Suppressor macrophage treated with lipopolysaccharide for 1 hour (primary cell): ENCODE measurements around the gene ZNF532.
"Not testable (repeated sequence)": the region's sequence is repeated elsewhere in the genome, so short reads cannot be mapped to it uniquely, and the experiment has no call there.

ENCODE experiments used
- DNase-seq, 3 donors: peaks; one replicate each; pipeline ENCODE4 v3.0.0-alpha.2; 2020 to 2022

Gene ZNF532, protein sequence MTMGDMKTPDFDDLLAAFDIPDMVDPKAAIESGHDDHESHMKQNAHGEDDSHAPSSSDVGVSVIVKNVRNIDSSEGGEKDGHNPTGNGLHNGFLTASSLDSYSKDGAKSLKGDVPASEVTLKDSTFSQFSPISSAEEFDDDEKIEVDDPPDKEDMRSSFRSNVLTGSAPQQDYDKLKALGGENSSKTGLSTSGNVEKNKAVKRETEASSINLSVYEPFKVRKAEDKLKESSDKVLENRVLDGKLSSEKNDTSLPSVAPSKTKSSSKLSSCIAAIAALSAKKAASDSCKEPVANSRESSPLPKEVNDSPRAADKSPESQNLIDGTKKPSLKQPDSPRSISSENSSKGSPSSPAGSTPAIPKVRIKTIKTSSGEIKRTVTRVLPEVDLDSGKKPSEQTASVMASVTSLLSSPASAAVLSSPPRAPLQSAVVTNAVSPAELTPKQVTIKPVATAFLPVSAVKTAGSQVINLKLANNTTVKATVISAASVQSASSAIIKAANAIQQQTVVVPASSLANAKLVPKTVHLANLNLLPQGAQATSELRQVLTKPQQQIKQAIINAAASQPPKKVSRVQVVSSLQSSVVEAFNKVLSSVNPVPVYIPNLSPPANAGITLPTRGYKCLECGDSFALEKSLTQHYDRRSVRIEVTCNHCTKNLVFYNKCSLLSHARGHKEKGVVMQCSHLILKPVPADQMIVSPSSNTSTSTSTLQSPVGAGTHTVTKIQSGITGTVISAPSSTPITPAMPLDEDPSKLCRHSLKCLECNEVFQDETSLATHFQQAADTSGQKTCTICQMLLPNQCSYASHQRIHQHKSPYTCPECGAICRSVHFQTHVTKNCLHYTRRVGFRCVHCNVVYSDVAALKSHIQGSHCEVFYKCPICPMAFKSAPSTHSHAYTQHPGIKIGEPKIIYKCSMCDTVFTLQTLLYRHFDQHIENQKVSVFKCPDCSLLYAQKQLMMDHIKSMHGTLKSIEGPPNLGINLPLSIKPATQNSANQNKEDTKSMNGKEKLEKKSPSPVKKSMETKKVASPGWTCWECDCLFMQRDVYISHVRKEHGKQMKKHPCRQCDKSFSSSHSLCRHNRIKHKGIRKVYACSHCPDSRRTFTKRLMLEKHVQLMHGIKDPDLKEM (N-terminal part only)

DNA sequence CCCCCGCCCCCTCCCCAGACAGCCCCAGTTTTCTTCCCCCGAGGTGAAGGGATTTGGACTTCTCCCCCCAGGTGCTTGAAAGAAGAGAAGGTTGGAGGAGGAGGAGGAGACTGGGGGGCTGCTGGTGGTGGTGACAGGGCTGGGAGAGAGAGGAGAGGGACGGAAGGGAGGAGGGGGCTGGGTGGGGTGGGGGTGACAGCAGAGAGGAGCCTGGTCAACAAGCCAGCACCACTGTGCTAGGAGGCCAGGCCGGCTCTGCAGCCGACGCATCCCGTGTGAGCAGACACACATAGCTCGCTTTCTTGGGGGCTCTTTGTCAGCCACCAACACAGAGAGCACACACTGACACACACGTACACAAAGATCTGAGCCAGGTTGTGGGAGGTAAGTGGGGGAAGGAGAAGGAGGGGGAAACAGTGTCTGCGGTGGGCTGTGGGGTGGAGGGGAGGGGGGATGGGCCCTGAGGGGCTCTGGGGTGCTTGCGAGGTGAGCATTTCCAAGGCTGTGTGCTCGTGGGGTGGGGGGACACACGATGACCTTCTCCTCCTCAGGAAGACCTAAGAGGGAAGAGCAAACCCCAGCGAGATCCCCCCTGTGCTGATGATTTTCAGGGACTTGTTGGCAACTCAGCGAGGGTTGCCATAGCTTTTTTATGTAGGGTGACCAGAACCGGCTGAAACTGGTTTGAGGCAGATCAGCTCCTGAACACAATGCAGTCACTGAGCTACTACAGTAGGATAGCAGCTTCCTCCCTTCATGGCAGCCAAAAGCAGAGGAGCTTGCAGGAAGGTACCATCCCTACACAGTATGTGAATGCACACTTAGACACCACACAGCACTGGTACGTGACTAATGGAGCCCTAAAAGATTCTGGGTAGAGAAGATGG lies at the start of gene ZNF532:
Gene ZNF532 (plus strand): TSS at position 732 of the 887 bp plus-strand sequence. CDS start 53,411 bp downstream, outside the sequence.
- no peak for DNase-seq

DNA sequence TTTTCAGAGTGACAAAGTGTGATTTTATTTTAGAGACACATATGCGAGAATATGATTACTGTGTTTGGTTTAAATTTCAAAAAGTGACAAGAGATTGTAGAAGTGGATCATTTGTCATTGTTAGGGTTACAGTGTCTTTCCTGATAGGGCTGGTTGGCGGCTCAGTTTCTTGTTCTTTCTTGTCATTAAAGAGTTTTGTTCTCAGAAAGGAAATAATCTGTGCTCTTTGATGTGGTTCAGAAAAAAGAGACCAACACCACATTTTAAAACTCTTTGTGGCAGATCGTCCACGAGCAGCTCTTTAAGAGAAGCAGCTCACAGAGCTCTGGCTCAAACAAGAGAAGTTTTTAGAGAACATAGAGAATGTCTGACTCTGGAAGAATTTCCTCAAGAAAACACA lies 45.6 kb upstream of the ZNF532 start:
- DNase-seq: no peak

DNA sequence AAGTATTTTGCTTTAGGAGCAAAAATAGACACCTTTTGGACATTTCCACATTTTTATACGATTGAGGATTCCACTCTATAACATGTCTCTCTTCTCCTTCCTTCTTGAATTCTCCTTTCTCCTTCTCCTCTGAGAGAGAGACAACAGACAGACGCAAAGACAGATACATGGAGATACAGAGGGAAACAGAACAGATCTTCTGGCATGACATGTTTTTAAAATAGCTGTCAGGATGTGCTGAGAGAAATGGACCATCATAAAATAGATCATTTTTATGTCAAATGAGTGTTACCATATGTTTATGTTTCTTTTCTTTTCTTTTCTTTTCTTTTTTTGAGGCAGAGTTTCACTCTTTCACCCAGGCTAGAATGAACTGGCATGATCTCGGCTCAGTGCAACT lies 44.4 kb upstream of the ZNF532 start:
- DNase-seq: no peak

DNA sequence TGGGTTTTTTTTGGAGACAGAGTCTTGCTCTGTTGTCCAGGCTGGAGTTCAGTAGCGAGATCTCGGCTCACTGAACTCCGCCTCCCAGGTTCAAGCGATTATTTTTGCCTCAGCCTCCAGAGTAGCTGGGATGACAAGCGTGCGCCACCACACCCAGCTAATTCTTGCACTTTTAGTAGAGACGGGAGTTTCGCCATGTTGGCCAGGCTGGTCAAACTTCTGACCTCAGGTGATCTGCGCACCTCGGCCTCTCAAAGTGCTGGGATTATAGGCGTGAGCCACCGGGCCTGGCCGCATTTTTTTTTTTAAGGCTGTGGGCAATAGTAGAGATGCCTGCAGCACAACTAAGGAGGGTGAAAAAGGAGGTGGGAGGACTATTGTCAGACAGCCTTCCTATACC lies 41.7 kb upstream of the ZNF532 start:
- no peak for DNase-seq

DNA sequence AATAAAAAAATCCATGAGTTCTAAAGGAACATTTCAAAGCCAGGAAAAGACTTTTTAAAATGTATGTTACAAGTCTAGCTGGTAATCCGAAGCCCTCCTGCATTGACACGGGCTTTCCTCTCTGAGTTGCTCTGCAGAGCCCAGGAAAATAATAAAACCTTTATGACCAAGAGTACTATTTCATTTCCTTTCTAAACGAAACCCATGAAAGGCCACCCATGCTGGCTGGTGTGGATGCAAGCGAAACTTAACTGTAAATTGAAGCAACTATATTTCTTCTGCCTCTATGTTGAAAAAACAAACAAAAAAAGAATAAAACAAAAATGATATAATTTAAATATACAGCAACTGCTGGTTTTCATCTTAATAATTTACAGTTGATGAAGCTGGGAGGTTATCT lies 41.3 kb upstream of the ZNF532 start:
- no peak for DNase-seq

DNA sequence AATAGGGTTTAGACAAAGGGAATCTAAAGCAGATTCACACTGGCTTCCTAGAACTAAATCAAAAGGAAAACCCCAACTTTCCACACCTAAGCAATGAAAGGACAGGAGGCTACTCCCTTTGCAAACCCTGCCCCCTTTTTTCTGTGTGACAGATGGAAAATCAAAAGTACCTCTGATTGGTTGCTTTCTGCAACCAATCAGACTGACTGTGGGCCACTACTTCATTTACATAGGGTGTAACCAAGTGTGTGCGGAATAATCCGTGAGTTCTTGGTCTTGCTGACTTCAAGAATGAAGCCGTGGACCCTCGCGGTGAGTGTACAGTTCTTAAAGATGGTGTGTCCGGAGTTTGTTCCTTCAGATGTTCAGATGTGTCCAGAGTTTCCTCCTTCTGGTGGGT lies 37.8 kb upstream of the ZNF532 start:
- not testable (repeated sequence) for DNase-seq

DNA sequence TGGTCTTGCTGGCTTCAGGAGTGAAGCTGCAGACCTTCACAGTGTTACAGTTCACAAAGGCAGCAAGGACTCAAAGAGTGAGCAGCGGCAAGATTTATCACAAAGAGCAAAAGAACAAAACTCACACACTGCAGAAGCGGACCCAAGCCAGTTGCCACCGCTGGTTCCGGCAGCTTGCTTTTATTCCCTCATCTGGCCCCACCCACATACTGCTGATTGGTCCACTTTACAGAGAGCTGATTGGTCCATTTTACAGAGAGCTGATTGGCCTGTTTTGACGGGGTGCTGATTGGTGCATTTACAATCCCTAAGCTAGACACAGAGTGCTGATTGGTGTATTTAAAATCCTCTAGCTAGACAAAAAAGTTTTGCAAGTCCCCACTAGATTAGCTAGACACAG lies 37.2 kb upstream of the ZNF532 start:
- DNase-seq: no peak

DNA sequence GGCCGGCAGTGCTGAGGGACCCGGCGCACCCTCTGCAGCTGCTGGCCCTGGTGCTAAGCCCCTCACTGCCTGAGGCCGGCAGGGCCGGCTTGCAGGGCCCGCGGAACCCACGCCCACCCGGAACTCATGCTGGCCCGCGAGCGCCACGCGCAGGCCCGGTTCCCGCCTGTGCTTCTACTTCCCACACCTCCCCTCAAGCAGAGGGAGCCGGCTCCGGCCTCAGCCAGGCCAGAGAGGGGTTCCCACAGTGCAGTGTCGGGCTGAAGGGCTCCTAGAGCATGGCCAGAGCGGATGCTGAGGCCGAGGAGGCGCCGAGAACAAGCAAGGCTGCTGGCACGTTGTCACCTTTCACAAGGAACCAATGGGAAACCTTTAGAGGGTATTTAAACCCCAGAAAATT lies 36.8 kb upstream of the ZNF532 start:
- DNase-seq: no peak

DNA sequence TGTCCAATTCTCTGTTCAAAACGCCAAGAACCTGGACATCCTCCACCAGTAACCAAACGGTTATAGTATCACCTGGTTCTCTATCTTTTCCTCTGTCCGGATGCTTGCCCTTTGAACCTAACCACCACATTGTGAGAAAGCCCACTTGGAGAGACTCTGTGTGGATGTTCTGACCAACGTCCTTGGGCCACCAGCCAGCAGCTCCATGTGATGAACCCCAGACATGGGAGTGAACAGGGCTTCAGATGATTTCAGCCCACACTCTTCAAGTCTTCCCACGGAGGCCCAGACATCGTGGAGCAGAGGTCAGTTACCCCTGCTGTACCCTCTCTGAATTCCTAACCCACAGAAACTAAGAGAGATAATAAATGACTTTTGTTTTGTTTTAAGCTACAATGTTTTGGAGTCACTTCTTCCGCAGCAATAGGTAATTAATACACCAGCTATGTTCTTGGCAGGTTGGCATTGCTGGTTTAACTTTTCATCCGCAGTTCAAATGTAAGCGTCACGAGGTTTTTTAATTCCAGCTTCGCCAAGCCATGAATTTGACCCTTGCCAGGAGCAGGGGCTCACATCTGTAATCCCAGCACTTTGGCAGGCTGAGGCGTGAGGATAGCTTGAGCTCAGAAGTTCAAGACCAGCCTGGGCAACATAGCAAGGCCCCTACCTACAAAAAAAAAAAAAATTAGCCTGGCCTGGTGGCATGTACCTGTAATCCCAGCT lies 36.1 kb upstream of the ZNF532 start:
- DNase-seq: no peak

DNA sequence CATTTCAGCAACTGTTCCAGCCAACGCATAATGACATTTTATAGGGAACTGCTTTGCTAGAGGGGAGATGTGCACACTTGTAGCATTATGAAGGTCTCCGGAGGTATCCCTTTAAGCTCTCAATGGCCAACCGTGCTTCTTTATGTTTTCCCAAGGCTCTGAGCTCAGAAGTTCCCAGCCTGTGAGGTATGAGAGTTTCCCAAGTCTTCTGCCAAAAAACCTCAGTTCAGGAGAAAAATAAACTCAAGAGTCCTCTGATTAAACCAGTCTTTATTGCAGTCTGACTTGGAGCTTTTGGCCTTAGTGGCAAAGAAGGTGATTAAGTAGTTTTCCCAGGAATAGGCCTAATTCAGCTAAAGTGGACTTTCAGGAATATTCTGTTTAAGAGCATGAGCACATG lies 35.4 kb upstream of the ZNF532 start:
- no peak for DNase-seq

DNA sequence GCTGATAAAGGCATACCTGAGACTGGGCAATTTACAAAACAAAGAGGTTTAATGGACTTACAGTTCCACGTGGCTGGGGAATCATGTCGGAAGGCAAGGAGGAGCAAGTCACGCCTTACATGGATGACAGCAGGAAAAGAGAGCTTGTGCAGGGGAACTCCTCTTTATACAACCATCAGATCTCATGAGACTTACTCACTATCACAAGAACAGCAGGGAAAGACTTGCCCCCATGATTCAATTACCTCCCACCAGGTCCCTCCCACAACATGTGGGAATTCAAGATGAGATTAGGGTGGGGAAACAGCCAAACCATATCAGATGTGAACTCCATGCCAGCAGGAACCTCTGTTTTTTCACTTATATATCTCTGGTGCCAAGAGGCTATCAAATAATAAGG lies 34.8 kb upstream of the ZNF532 start:
- peak; percentile 56 to 65 (median 57) for DNase-seq

DNA sequence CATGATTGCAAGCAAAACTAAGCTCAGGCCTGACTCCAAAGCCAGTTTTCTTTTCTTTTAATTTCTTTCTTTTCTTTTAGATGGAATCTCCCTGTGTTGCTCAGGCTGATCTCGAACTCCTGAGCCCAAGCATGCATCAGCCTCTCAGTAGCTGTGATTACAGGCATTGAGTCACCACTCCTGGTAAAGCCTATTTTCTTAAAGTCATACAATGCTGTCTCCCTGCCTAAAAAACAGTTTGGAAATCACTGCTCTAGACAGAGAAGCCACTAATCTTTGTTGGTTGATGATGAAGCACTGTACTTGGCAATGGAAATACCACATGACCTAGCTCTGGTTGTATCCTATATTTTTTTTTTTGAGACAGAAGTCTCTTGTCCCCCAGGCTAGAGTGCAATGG lies 33.1 kb upstream of the ZNF532 start:
- DNase-seq: peak; percentile 59 to 72 (median 65)

DNA sequence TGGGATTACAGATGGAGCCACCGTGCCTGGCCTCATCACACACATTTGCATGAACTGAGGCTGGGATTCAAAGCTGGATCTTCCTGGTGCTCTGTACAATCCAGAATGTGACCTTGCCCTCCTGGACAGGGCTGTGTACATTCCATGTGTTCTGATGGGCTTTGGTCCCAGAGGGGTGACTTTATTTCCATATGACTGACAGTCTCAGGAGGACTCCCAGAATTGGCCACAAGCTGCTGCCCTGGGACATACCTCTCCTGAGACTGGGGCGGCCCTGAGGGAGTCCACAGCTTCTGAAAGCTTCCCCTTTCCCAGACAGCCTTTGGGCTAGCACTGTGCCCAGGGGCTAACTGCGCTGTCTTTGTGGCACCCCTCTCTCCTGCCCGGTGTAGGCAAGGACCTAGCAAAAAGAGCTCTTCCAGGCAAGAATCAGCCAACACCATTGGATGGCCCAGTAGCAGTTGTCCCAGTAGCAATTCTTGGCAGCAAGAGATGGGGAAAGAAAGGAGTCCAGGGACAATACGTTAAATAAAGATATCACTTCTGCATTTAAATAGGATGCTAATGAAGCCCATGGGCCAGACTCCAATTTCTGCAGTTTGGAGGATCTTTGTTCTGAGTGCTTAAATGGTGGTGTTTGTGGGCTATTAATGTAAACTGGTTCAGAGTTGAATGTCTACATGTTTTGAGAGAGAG lies 26.4 kb upstream of the ZNF532 start:
- no peak for DNase-seq

DNA sequence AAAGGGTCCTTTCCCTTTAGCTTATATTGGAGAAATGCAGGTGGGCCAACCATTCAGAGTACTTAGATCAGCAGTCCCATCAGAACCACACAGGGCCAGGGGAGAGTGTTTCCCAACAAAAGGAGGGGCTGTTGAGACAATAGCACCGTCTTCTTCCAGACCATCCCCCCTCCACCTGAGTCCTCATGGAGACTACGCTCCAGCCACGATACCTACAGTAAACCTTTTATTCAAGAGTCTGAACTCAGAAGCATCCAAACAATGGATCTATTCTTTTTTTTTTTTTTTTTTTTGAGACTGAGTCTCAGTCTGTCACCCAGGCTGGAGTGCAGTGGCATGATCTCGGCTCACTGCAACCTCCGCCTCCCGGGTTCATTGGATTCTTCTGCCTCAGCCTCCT lies 25.7 kb upstream of the ZNF532 start:
- DNase-seq: no peak

DNA sequence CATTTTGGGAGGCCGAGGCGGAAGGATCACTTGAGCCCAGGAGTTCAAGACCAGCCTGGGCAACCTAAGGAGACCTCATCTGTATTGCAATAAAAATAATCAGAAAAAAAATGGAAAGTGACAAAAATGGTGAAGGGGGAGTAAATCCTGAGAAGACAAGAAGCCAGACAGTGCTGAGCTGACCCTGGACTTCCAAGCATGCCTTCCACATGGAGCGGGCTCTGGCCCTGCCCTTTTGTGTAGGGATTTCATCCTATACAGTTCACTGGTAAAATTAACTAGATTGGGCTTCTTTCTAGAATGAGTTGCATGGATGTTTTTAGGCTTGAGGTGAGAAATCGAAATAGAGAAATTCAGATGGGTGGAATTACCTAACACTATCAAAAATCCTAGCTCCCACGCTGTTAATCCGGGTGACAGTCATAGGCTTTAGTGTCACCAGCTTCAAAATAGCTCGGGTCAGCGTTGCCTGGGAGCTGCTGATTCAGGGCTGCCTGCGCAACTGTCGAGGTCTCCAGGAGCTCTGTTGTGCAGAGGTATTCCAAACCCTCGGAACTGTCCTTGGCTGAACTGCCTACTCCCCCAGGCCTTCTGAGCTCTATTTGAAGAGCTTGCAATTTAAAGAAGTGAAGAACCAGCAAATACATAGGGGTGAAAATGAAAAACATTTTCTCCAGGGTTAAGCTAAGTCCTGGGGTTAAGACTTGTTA lies 21.5 kb upstream of the ZNF532 start:
- DNase-seq: no peak

DNA sequence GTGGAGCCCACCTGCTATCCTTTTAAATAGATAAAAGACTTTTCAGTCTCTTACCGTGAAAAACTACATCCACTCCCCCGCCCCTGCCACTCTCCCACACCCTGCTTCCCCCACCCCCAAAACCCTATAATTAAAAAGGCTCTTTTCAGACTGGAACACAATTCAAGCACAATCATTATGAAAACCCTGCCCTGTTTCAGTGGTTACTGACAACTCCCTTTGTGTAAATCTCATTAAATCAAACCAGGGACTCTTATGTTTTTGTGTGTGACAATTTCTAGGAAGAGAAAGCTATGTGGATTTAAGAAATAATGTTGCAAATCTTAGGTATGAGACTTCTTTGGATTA lies 21.0 kb upstream of the ZNF532 start:
- DNase-seq: no peak

DNA sequence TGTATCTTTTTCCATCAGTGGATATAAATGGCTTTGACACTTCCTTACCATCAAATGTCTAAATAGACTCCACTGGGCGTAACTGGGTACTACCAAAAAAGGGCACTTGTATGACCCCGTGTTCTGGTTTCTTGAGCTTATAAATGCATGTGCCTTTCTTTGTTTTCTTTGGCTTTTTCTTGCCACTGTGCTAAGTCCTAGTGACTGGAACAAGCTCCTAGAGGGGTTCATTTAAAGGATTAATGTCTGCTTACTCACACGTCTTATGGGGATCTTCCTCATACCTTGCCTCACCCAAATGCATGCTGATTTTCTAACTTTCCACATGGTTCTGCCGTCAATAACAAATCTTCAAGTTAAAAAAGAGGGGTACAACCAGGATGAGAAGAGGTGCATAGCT lies 19.8 kb upstream of the ZNF532 start:
- DNase-seq: no peak

DNA sequence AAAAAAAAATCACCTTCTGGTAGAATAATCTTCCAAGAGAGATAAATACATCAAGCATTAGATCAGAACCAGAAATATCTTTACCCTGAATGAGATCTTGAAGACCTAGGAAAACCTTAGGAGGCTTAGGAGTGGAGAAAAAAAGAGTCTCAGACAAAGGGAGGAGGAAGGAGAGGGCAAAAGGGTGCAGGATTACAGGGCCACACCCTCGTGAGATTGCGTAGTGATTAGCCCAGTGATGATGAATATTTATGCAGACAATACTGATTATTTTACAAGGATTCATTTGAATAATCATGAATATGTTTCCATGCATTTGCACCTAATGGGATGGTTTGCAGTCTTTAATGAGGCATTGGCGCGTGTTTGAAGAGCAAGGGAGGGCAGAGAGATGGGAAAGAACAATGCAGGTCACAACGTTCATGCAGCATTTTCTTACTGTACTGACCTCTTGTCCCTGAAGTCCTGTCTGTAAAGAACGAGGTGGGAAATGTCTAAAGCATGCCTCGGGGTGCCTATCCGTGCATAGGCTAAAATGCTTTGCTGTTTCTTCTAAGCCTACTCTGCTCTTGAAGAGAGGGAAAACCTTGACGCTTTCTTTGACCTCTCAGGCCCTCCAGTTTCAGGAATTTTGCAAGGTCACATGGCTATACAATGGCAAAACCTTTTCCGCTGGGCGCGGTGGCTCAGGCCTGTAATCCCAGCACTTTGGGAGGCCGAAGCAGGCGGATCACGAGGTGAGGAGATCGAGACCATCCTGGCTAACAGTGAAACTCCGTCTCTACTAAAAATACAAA lies 18.6 kb upstream of the ZNF532 start:
- no peak for DNase-seq

DNA sequence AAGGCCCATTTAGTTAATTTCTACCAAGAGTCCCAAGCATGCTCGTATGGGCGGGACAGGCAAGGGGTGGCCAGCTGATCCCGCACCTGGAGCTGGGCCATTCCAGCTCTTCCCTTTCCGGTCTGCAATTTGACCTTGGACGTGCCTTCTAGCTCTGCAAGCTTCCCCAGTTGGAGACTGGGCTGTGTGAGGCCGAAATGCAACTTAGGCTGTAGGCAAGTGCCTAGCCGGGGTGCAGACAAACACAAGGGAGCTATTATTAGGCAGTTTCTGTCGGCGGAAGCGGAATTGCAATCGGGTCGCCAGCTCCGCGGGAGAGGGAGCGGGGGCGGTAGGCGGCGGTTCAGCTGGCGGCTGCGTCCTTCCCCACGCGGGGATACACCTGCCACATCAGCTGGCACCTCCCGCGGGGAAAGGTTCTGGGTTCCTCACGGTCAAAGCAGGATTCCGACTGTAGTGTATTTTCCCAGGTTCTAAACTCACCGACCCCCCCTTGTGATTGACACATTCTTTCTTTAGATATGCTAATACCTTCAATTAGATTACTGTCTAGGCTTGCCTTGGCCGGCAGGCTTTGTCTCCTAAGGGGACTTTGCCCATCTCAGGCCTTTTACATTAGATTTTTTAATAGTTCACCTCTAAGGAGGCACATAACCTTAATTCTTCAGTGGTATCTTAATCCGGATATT lies 17.1 kb upstream of the ZNF532 start:
- peak in 1 of 3 donors; percentile 61 for DNase-seq
